GM23248 (cell line): ENCODE data around the gene AK2.

Experiments
- EZH2 ChIP-seq: fragments of 200-600 bp; sonication (generic); IDR thresholded peaks from 2 replicates; pipeline ENCODE4 v1.6.1; 2018; ENCODE audit warnings: antibody characterized with exemption, mild to moderate bottlenecking; ENCODE audit not compliant: insufficient read depth, poor library complexity, severe bottlenecking
- EZH2phosphoT487 ChIP-seq: fragments of 200-600 bp; sonication (generic); IDR thresholded peaks from 2 replicates; pipeline ENCODE4 v1.6.1; 2018; ENCODE audit warnings: antibody characterized with exemption, moderate library complexity, mild to moderate bottlenecking, low read depth; ENCODE audit not compliant: insufficient read depth

GRCh38 chr1:32997381-32997891 is 39.2 kb downstream of the AK2 start:
- TF ChIP-seq EZH2phosphoT487 = no peak
- no peak for TF ChIP-seq EZH2
